Fibroblast of the aortic adventitia (primary cell): ENCODE measurements around the gene FEV. TPM values are rescaled to one million over a fixed set of nuclear protein-coding genes. Genes with fewer than 3 reads are reported as not detected.

Experiments used
- DNase-seq: peaks from one replicate; pipeline ENCODE4 v3.0.0-alpha.2; 2010; ENCODE audit warnings: low read depth
- H3K4me3 ChIP-seq: 2 replicates; pipeline ENCODE4 v1.5.1; 2011; ENCODE audit warnings: low read depth, mild to moderate bottlenecking, control low read depth, low read length, moderate library complexity
- total RNA-seq: library from RNA; depleted of rRNA; stranded (reverse); fragments of >200 nt; gene quantifications from 2 replicates; pipeline ENCODE4 v1.2.3, GENCODE V29; 2012; ENCODE audit warnings: low replicate concordance
- TF ChIP-seq, protein P1 (sequence below): IDR thresholded peaks from 2 replicates; pipeline ENCODE4 v1.5.1; 2011; ENCODE audit warnings: mild to moderate bottlenecking, low read length, control low read depth, inconsistent platforms; ENCODE audit not compliant: insufficient read depth

FEV gene
- total RNA-seq, 1 donor = not detected

DNA sequence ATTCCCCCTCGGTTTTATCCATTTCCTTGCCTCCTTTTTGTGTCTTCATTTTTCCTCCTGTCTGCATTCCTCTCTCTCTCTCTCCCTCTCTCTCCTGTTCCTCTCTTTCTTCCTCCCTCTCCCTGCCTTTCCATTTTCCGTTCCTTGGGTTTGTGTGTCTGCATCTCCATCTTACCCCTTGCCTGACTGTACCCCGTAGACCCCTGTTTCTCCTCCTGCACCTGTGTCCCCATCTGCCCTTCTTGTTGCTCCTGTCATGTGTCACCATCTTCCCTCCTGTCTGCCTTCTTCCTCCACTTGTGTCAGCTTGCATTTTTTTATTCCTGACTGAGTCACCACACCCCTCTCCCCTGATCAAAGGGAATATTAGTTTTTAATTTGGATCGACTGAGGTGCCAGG lies 23.8 kb downstream of the FEV start:
- TF ChIP-seq, protein P1, sequence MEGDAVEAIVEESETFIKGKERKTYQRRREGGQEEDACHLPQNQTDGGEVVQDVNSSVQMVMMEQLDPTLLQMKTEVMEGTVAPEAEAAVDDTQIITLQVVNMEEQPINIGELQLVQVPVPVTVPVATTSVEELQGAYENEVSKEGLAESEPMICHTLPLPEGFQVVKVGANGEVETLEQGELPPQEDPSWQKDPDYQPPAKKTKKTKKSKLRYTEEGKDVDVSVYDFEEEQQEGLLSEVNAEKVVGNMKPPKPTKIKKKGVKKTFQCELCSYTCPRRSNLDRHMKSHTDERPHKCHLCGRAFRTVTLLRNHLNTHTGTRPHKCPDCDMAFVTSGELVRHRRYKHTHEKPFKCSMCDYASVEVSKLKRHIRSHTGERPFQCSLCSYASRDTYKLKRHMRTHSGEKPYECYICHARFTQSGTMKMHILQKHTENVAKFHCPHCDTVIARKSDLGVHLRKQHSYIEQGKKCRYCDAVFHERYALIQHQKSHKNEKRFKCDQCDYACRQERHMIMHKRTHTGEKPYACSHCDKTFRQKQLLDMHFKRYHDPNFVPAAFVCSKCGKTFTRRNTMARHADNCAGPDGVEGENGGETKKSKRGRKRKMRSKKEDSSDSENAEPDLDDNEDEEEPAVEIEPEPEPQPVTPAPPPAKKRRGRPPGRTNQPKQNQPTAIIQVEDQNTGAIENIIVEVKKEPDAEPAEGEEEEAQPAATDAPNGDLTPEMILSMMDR = no peak
- no peak for DNase-seq
- no peak overlapping the region for H3K4me3 ChIP-seq

DNA sequence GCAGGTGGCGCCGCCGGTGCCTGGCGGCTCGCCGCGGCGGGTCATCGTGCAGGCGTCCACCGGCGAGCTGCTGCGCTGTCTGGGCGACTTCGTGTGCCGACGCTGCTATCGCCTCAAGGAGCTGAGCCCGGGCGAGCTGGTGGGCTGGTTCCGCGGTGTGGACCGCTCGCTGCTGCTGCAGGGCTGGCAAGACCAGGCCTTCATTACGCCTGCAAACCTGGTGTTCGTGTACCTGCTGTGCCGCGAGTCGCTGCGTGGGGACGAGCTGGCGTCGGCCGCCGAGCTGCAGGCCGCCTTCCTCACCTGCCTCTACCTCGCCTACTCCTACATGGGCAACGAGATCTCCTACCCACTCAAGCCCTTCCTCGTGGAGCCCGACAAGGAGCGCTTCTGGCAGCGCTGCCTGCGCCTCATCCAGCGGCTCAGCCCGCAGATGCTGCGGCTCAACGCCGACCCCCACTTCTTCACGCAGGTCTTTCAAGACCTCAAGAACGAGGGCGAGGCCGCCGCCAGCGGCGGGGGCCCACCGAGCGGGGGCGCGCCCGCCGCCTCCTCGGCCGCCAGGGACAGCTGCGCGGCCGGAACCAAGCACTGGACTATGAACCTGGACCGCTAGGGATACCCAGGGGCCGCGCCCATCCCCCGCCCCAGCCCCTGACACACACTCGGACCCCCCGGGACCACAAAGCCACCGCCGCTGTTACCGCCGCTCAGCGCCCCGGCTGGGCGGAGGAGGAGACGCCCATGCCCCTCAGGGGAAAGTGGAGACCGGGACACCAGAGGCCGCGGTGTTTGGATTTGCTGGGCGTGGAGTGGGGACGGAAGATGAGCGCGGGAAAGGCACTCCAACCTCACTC lies 24.4 kb downstream of the FEV start:
- DNase-seq = no peak
- H3K4me3 ChIP-seq = no peak overlapping the region
- TF ChIP-seq, protein P1 = no peak

DNA sequence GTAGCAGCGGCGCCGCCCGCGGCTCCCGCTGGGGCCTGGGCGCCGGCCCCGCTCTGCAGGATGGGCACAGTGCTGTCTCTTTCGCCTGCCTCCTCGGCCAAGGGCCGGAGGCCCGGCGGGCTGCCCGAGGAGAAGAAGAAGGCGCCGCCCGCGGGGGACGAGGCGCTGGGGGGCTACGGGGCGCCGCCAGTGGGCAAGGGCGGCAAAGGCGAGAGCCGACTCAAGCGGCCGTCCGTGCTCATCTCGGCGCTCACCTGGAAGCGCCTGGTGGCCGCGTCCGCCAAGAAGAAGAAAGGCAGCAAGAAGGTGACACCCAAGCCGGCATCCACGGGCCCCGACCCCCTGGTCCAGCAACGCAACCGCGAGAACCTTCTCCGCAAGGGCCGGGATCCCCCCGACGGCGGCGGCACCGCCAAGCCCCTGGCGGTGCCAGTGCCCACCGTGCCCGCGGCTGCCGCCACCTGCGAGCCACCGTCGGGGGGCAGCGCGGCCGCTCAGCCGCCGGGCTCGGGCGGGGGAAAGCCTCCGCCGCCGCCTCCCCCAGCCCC lies 25.1 kb downstream of the FEV start:
- H3K4me3 ChIP-seq = peak overlapping the region; percentile 48
- TF ChIP-seq, protein P1 = no peak
- no peak for DNase-seq

DNA sequence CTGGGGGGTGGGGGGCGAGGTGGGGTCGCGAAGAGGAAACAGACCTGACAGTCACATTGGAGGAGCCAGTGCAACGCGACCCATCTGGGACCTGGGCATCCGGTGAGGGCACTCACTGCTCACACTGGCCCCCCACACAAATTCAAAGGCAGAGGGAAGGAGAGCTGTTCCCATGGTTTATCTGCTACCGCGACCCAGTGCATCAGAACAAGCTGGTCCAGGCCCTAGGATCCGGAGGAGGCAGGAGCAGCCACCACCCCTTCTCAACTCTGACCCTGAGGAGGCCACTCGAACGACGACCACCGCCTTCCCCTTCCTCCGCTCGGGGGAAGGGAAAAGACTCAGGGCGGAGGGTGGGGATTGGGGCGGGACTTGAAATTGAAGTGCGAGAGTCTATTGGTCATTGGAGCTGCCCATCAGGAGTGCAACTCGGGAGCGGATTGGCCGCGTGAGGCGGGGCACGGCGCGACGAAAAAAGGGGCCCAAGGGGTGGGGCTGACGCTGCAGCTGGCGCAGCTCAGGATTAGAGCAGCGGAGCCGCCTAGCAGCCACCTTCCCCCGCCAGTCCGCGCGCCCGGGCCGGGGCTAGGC lies 25.7 kb downstream of the FEV start, which contains the start of gene CDK5R2:
TSS of gene CDK5R2 (plus strand) at position 526 of the 591 bp plus-strand sequence. CDS start 155 bp downstream, outside the sequence.
- peak within 1 kb of the TSS; percentile 55 for H3K4me3 ChIP-seq
- TF ChIP-seq, protein P1 = no peak
- DNase-seq = peak; percentile 82

DNA sequence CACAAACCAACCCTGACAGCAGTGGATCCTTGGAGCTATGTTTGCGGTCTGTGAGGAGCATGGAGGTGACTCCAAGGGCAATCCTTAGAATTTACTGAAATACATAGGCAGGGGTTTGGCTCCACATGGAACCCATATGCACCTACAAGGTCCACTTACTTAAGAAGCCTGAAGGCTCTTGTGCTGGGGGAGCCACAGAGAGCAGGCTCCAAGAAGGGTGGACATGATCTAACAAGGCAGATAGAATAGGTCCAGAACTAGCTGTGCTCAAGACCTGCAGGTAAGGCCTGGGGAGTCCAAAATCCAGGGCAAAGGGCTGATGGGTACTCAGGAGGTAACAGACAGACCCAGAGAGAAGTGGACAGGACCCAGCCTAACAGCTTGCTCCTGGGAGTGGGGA lies 26.7 kb downstream of the FEV start:
- H3K4me3 ChIP-seq = no peak overlapping the region
- DNase-seq = no peak
- TF ChIP-seq, protein P1 = no peak

DNA sequence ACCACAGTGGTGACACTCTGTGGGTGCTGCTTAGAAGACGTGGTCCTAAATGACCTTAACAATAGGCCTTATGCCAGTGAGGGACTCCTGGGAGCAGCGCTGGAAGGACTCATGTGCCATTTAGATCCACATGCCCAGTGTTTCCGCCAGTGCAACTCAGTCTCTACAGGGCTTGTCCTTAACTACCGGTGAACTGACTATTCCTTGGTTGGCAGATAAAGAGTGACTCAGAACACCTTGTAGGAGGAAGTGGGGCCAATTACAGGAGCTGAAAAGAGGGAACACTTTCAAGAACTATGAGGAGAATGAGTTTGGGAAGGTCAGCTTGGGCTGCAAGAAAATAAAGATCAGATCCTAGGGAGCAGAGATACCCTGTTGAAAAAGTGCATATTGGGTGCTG lies 27.3 kb downstream of the FEV start:
- DNase-seq = no peak
- H3K4me3 ChIP-seq = no peak overlapping the region
- TF ChIP-seq, protein P1 = no peak
